ENCODE measurements around the gene RSRC1.

- TF ChIP-seq POLR2AphosphoS5 (IDR thresholded peaks at IDR 0.05; ENCODE audit: low read depth, low read length): no peak
- no peak for TF ChIP-seq POLR2A (IDR thresholded peaks at IDR 0.05; ENCODE audit: low read depth, low read length)
These were observed 55.3 kb downstream of the RSRC1 start for GRCh38 chr3:158165141-158165655.

All from GM12892 (cell line).